22Rv1 (cell line): Measurements from ENCODE around the gene BPIFB2.

Experiments
- CTCF ChIP-seq: fragments of 450-650 bp; IDR thresholded peaks from 2 replicates; pipeline ENCODE4 v1.5.1; 2017; ENCODE audit warnings: mild to moderate bottlenecking
- ZFX ChIP-seq: fragments of 450-650 bp; IDR thresholded peaks from 2 replicates; pipeline ENCODE4 v1.6.1; 2017; ENCODE audit warnings: antibody characterized with exemption, borderline replicate concordance

- no peak for TF ChIP-seq CTCF
- no peak for TF ChIP-seq ZFX
Observed at GRCh38 chr20:33072362-33072761, 64.9 kb downstream of the BPIFB2 start.
